ENCODE results near the gene NID1.

DNA sequence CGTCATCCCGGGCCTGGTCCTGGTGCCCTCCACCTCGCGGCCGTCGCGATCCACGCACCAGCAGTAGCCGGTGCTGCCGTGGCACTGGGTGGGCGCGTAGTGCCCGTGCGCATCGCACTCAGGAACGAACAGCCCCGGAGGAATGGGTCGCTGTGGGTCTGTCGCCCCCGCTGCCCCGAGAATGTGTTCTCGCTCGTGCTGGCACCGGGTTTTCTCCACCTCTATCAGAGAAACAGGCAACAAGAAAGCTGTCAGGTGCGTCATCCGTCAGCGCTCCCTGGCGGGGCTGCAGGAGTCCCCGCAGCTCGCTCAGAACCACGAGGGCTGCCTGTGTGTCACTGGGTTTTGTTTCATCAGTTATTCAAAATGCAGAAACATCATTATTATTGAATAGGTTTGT is 71.2 kb downstream of the NID1 start:
- TF ChIP-seq EZH2 (IDR thresholded peaks at IDR 0.05; ENCODE audit: insufficient read depth, poor library complexity, severe bottlenecking) (no peak), EZH2phosphoT487 (IDR thresholded peaks at IDR 0.05; ENCODE audit: insufficient read depth, low read depth) (no peak)
